ENCODE measurements around the gene LTK. TPM values are rescaled to one million over a fixed set of nuclear protein-coding genes. Genes with fewer than 3 reads are reported as not detected.

The LTK gene
- total and polyA plus RNA-seq, 2 donors (not counting 1 experiment from before 2014, with no cell fraction given), result 4.4 to 9.7 TPM

GRCh38 chr15:41520636-41521035, 7.0 kb upstream of the LTK start:
- no peak overlapping the region for H3K4me2 ChIP-seq (replicated peaks; ENCODE audit: low read depth, low read length, poor library complexity, severe bottlenecking)
- no peaks in the 10 kb centered on the region for H3K27me3 ChIP-seq (replicated peaks in 1 of 4; ENCODE audit: control extremely low read depth in 1 of 4, control insufficient read depth in 3 of 4, insufficient read depth in 4 of 4, low read length in 3 of 4)
- no peaks in the 10 kb centered on the region for H3K9me3 Mint-ChIP-seq (ENCODE audit: insufficient read depth)
- H3K9me3 ChIP-seq (ENCODE audit: control extremely low read depth in 1 of 3, control insufficient read depth in 2 of 3, insufficient read depth in 1 of 3, low read length in 2 of 3), result no peaks in the 10 kb centered on the region
- H3K4me1 ChIP-seq (ENCODE audit: control insufficient read depth in 2 of 2, insufficient read depth in 2 of 2, low read length in 2 of 2), result no peaks in the 10 kb centered on the region
- POLR2A ChIA-PET, result interaction anchor here (0.6 kb wide), 1 partner anchor 51 kb away, joined by 3 read pairs; no protein-coding TSS in a partner anchor
- no peak overlapping the region for H3K9ac ChIP-seq (ENCODE audit: low read length)
- H3K4me3 ChIP-seq (ENCODE audit: control extremely low read depth in 1 of 5, extremely low read depth in 1 of 5, insufficient read depth in 1 of 5, low read depth in 2 of 5, low read length in 4 of 5), result no peak overlapping the region
- H4K20me1 ChIP-seq (ENCODE audit: control insufficient read depth, insufficient read depth, low read length, poor library complexity, severe bottlenecking), result no peaks in the 10 kb centered on the region
- no peak overlapping the region for H3K27ac Mint-ChIP-seq
- H3K79me2 ChIP-seq (ENCODE audit: control insufficient read depth, insufficient read depth, low read length), result no peaks in the 10 kb centered on the region
- H3K36me3 ChIP-seq (replicated peaks in 1 of 2; ENCODE audit: control extremely low read depth in 1 of 2, control insufficient read depth in 1 of 2, extremely low read depth in 1 of 2, insufficient read depth in 2 of 2, low read length in 1 of 2), result peaks cover 0 to 7% of the 10 kb centered on the region in 2 experiments
- TF ChIP-seq CTCF (IDR thresholded peaks at IDR 0.05), result no peak
- no peak for TF ChIP-seq EZH2 (IDR thresholded peaks at IDR 0.05; ENCODE audit: borderline replicate concordance, insufficient read depth, low read depth, low read length, poor library complexity, severe bottlenecking)
- H2AFZ ChIP-seq (ENCODE audit: insufficient read depth, low read depth, low read length, poor library complexity, severe bottlenecking), result no peak overlapping the region
- CTCF ChIA-PET, result no interaction called here
- H3K27ac ChIP-seq (ENCODE audit: low read length in 2 of 2), result no peak overlapping the region
- intact Hi-C loops (cut with micrococcal nuclease), result no loop called here
- no peaks in the 10 kb centered on the region for H3K27me3 Mint-ChIP-seq
- H3K4me1 Mint-ChIP-seq, result no peaks in the 10 kb centered on the region
- ATAC-seq (ENCODE audit: low read depth), result no peak
- no peak for DNase-seq
- no peak overlapping the region for H3K4me3 Mint-ChIP-seq
- WGBS (ENCODE audit: insufficient coverage), result 95% methylated on average over 17 of the region's 17 CpGs

DNA sequence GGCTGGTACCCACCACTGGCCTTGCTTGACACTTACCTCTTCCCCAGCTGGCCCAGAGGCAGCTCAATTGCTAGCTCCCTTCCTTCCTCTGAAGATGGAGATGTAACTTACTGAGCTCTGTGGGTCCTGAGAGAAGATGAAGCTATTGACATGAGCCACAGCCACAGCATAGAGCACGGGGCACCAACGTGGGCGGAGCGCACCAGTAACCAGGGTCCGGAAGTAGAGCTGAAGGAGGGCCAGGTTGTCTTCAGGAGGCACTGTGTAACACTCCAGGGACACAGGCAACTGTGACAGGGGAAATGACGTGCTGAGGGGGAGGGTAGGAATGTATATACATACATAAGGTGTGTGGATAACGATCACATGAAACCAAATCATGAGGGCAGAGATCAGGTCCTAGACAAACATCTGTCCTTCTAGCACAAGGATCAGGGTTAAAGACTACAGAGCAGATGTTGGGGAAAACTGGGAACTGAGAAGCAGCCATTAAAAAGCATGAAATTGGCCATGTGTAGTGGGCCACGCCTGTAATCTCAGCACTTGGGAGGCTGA, 4.3 kb upstream of the LTK start:
- Mint-ChIP-seq H3K4me3 (no peak overlapping the region), H3K27me3 (no peaks in the 10 kb centered on the region), H3K27ac (no peak overlapping the region), H3K4me1 (peaks cover 16% of the 10 kb centered on the region), H3K9me3 (ENCODE audit: insufficient read depth) (no peaks in the 10 kb centered on the region)
- DNase-seq, result no peak
- ATAC-seq (ENCODE audit: low read depth), result no peak
- WGBS (ENCODE audit: insufficient coverage), result 100% methylated on average over 8 of the region's 8 CpGs
- Histone ChIP-seq H2AFZ (ENCODE audit: insufficient read depth, low read depth, low read length, poor library complexity, severe bottlenecking) (no peak overlapping the region), H3K9me3 (ENCODE audit: control extremely low read depth in 1 of 3, control insufficient read depth in 2 of 3, insufficient read depth in 1 of 3, low read length in 2 of 3) (peaks cover 0 to under 1% (median 0%) of the 10 kb centered on the region in 3 donors), H3K9ac (ENCODE audit: low read length) (no peak overlapping the region), H3K36me3 (replicated peaks in 1 of 2; ENCODE audit: control extremely low read depth in 1 of 2, control insufficient read depth in 1 of 2, extremely low read depth in 1 of 2, insufficient read depth in 2 of 2, low read length in 1 of 2) (peaks cover 0 to 3% of the 10 kb centered on the region in 2 experiments), H3K27ac (ENCODE audit: low read length in 2 of 2) (no peak overlapping the region), H3K4me3 (ENCODE audit: control extremely low read depth in 1 of 5, extremely low read depth in 1 of 5, insufficient read depth in 1 of 5, low read depth in 2 of 5, low read length in 4 of 5) (no peak overlapping the region), H3K4me2 (replicated peaks; ENCODE audit: low read depth, low read length, poor library complexity, severe bottlenecking) (no peak overlapping the region), H4K20me1 (ENCODE audit: control insufficient read depth, insufficient read depth, low read length, poor library complexity, severe bottlenecking) (peaks cover 4% of the 10 kb centered on the region), H3K27me3 (replicated peaks in 1 of 4; ENCODE audit: control extremely low read depth in 1 of 4, control insufficient read depth in 3 of 4, insufficient read depth in 4 of 4, low read length in 3 of 4) (peaks cover 0 to 8% (median 2%) of the 10 kb centered on the region in 4 experiments), H3K79me2 (ENCODE audit: control insufficient read depth, insufficient read depth, low read length) (no peaks in the 10 kb centered on the region), H3K4me1 (ENCODE audit: control insufficient read depth in 2 of 2, insufficient read depth in 2 of 2, low read length in 2 of 2) (peaks cover 13% of the 10 kb centered on the region in 2 donors)
- intact Hi-C loops (cut with micrococcal nuclease), result no loop called here
- ChIA-PET POLR2A (no interaction called here), CTCF (interaction anchor here (1.6 to 1.7 kb wide), 2 partner anchors 10 to 52 kb away, joined by 3 to 4 read pairs; no protein-coding TSS in a partner anchor)
- TF ChIP-seq EZH2 (IDR thresholded peaks at IDR 0.05; ENCODE audit: borderline replicate concordance, insufficient read depth, low read depth, low read length, poor library complexity, severe bottlenecking) (no peak), CTCF (IDR thresholded peaks at IDR 0.05) (no peak)

Measured in B cell (primary cell).